Stomach (tissue), 4 donors: ENCODE data around the gene GRIK5.

Experiments
- POLR2A ChIP-seq, 4 donors: fragments of 450-650 bp; IDR thresholded peaks; one replicate each; pipeline ENCODE4 v1.6.1; 2016; ENCODE audit warnings: antibody characterized with exemption in 4 of 4, control low read depth in 2 of 4, mild to moderate bottlenecking in 1 of 4, moderate library complexity in 1 of 4
- POLR2AphosphoS5 ChIP-seq, 3 donors: sonication (generic); formaldehyde crosslinking; IDR thresholded peaks; one replicate each; pipeline ENCODE4 v1.6.1; 2016; ENCODE audit warnings: antibody characterized with exemption in 3 of 3
- TF ChIP-seq, protein P1 (sequence below), 7 experiments: fragments of 450-650 bp in 4 of 7; fragments of 200-600 bp in 3 of 7; sonication (generic) in 3 of 7; IDR thresholded peaks; one replicate each; pipeline ENCODE4 v1.5.1; 2016 to 2019; ENCODE audit warnings: antibody characterized with exemption in 7 of 7, control low read depth in 2 of 7, mild to moderate bottlenecking in 1 of 7

DNA sequence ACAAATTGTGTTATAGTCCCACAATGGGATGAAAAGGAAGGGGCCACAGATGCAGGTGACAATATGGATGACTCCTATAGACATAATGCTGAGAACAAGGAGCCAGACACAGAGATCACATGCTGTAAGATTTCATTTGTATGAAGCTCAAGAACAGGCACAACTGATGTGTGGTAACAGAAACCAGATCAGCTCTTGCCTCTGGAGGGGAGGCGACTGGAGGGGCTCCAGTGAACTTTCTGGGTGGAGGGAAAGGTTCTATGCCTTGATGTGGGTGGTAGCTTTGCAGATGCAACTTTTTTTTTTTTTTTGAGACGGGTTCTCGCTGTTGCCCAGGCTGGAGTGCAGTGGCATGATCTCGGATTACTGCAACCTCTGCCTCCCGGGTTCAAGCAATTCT lies 104.9 kb downstream of the GRIK5 start:
- TF ChIP-seq, protein P1, sequence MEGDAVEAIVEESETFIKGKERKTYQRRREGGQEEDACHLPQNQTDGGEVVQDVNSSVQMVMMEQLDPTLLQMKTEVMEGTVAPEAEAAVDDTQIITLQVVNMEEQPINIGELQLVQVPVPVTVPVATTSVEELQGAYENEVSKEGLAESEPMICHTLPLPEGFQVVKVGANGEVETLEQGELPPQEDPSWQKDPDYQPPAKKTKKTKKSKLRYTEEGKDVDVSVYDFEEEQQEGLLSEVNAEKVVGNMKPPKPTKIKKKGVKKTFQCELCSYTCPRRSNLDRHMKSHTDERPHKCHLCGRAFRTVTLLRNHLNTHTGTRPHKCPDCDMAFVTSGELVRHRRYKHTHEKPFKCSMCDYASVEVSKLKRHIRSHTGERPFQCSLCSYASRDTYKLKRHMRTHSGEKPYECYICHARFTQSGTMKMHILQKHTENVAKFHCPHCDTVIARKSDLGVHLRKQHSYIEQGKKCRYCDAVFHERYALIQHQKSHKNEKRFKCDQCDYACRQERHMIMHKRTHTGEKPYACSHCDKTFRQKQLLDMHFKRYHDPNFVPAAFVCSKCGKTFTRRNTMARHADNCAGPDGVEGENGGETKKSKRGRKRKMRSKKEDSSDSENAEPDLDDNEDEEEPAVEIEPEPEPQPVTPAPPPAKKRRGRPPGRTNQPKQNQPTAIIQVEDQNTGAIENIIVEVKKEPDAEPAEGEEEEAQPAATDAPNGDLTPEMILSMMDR (IDR thresholded peaks at IDR 0.05): no peak
- TF ChIP-seq POLR2A (IDR thresholded peaks at IDR 0.05) (no peak), POLR2AphosphoS5 (IDR thresholded peaks at IDR 0.05) (no peak)
